ENCODE results near the gene FAM120A.

FAM120A gene

DNA sequence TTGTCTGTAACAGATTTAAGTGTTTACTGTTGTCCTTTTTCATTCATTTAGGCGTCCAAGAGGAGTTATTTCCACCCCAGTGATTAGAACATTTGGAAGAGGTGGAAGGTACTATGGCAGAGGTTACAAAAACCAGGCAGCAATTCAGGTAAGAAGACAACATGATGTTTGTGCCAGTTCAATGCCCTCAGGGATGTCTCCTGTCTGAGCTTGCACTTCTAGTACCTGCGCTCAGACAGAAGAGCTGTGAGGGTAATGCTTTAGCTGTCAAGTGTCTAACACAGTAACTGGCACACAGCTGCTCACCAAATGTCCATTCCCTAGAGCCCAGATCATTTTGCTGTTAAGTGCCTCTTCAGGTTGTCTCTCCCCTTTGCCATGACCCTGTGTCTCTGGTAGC is 110.7 kb downstream of the FAM120A start:
- no peak for DNase-seq

GRCh38 chr9:93565089-93565488 is 113.6 kb downstream of the FAM120A start:
- no peak for DNase-seq

DNA sequence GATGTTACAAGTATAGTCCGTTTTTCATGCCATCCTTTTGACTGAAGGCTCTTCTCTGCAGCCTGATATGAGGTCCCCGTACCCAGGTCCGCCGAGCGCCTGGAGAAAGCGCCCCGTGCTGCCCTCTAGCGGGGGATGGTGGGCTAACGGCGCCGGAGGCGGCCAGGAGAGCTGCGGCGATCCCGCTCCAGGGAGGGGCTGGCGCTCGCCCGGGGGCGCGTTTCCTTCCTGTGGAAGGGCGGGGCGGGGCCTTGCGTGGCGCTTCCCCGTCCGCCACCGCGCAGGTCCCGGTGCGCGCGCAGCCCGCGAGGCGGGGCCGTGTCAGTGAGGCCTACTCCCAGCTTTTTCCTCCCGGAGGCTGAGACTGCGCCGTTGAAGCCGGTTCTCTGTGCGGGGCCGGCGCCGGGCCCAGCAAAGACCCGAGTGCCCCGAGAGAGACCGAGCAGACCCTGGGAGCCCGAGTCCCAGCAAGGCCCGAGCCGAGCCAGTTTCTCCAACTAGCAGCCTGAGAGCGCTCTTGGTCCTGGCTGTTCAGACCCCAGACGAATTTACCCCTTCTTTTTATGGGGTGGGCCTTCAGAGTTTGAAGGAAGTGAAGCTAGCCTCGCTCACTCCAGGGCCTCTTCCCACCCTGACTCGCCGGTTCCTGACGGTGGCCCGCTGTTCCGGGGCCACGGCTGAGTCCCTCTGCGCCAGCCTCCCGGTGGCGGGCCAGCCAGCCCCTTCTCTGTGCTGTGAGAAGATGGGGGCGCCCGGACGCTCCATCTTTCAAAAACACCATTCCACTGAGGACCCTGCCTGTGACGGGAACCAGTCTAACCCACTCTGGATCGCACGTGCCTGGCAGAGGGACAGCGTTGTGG is 115.2 kb downstream of the FAM120A start:
- DNase-seq: peak; percentile 99

- DNase-seq: no peak
Measured at GRCh38 chr9:93567271-93567959, 115.9 kb downstream of the FAM120A start.

DNA sequence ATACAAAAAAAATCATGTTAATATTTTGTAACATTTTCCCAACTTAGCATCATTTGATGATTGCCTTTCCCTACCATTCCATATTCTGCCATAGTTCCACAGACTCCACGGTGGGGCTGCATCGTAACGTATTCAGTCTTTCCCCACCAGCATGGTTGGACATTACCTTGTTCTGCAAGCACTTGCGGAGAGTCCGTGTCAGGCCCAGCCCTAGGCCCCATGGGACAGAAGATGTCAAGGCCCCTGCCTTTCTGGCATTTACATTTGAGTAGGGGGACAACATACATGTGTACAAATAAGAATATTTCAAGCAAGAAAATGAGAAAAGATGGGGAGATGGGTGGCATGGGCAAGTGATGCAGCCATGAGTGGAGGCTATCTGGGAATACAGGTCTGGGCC is 116.7 kb downstream of the FAM120A start:
- DNase-seq: no peak

- no peak for DNase-seq
Measured at GRCh38 chr9:93569621-93570174, 118.2 kb downstream of the FAM120A start.

DNA sequence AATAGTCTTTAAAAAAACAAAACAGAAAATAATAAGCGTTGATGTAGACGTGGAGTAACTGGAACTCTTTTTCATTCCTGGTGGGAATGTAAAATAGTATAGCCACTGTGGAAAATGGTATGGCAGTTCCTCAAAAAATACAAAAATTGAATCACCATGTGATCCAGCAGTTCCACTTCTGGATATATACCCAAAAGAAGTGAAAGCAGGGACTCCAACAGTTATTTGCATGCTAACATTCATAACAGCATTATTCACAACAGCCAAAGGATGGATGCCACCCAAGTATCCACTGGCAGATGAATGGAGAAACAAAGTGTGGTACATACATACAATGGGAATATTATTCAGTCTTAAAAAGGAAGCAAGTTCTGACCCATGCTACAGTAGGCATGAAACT is 120.7 kb downstream of the FAM120A start:
- DNase-seq: no peak

DNA sequence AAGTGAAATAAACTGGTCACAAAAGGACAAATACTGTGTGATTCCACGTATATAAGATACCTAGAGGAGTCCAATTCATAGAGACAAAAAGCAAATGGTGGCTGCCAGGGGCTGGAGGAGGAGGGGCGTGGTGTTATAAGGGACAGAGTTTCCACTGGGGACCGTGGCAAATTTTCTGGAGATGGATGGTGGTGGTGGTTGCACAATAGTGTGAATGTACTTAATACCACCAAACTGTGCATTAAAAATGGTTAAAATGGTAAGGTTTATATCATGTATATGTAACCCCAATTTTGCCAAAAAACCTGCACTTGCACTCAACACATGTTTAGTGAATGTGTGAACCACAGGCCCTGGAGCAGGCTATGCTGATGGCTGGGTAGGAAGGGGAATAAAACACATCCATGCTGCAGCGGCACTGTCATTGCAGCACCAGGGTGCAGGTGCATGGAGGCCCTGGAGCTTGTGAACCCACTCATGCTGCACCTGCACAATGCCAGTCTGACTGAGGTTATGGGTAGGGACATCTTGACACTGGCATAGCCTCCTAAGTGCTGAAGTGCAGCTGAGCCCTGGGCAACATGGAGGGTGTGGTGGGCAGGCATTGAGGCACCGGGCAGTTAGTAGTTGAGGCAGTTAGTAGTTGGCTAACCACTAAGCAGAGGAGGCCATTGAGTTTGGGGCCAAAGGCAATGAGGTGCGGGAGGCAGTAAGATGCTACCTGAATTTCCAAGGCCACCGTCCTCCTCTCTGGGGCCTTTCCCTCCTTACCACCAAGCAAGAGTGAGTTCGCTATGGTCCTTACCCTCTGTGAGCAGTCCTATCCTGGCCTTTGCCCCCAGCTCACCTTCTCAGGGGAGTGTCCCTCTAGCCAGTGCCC is 121.4 kb downstream of the FAM120A start:
- no peak for DNase-seq

- no peak for DNase-seq
Measured at GRCh38 chr9:93573516-93573828, 122.0 kb downstream of the FAM120A start.

DNA sequence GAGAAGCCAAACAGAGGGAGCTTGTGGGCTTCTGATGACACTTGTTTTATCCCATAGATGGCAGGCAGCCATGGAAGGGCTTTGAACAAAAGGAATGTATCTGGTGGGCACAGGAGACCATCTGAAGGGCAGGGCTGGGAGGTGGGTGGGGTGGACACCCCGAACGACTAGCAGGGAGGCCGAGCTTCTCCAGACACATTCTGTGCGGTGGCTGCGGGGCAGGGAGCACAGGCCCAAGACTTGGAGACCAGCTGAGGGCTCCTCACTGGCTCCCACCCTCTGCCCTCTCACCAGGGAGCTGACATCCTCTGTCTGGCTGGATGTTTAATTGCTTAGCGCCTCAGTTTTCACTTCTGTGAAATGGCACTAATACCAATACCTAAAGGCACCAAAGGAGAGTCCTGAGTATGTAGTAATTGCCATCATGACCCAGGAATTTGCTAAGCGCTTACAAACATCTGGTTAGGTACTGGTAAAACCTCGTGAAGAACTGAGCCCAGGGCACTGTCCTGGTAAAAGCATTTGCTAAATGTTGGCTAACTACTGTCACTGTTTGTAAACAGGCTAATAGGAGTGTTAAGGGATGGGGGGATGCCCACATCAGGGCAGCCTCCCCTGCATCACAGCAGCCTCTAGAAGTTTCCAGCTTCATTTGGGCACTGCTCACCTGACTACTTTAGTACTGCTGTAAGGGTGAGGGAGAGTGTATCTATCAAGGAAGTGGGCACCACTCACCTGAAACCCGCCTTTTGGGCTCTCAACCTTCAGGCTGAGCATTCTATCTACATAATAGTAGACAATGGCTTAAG is 122.8 kb downstream of the FAM120A start:
- no peak for DNase-seq

DNA sequence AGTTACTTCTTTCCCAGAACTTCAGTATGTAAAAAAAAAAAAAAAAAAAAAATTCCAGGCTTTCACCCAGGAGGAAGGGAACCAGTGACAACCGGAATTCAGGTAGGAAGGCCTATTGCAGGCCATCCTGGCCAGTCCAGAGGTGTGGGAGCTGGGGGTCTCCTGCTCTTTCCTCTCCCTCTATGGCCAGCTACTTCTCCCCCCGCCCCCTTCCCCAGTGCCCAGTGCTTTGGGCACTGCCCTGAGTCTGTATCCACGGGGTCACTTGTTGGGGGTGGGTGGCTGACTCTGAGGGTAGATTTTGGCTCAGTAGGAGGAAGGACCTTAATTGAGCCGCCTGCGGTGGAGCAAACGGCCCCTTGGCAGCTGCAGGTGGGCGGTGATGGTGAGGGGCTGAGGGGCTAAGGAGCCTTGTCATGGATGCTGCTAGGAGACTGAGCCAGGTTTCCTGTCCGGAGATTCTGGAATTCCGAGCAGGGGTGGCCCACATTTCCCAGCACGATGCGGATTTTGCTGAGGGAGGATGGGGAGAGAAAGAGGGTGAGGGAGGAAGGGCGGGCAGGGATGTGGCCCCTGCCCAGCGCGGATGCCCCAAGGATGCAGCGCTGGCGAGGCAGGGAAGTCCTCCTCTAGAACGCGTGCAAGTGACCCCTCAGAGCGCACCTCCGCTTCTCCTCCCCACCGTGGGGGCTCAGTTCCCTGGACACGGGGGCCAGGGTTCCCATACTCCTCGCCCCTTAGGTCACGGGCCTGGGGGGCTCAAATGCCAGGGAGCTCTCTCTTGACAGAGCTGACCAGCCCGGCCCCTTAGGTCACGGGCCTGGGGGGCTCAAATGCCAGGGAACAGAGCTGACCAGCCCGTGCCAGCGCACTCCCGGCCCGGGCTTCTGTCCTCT is 123.7 kb downstream of the FAM120A start:
- no peak for DNase-seq

DNA sequence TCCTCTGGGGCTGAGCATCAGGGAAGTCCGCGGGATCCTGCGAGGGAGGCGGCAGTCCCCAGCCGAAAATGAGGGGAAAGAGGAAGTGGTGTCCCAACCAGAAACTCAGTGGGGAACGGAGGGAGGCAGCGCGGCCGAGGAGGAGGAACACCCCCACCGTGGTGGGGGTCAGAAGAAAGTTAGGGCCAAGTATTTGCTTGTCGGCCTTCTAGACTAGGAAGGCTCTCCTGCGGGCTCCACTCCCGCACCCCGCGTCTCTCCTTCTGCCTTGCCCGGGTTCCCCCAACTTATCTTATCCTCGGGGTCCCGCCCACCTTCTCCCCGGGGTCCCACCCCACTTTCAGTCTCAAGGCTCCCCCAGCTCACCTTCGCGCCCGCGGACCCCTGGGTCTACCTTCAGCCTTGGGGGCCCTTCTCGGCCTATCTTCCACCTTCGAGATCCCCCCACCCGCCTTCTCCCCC is 124.3 kb downstream of the FAM120A start:
- DNase-seq: peak; percentile 40

GRCh38 chr9:93576258-93577077 is 125.0 kb downstream of the FAM120A start, which contains the start of gene PHF2:
Gene PHF2 (plus strand): TSS chr9:93576584. CDS start chr9:93576774, 190 bp downstream.
- DNase-seq: no peak

DNA sequence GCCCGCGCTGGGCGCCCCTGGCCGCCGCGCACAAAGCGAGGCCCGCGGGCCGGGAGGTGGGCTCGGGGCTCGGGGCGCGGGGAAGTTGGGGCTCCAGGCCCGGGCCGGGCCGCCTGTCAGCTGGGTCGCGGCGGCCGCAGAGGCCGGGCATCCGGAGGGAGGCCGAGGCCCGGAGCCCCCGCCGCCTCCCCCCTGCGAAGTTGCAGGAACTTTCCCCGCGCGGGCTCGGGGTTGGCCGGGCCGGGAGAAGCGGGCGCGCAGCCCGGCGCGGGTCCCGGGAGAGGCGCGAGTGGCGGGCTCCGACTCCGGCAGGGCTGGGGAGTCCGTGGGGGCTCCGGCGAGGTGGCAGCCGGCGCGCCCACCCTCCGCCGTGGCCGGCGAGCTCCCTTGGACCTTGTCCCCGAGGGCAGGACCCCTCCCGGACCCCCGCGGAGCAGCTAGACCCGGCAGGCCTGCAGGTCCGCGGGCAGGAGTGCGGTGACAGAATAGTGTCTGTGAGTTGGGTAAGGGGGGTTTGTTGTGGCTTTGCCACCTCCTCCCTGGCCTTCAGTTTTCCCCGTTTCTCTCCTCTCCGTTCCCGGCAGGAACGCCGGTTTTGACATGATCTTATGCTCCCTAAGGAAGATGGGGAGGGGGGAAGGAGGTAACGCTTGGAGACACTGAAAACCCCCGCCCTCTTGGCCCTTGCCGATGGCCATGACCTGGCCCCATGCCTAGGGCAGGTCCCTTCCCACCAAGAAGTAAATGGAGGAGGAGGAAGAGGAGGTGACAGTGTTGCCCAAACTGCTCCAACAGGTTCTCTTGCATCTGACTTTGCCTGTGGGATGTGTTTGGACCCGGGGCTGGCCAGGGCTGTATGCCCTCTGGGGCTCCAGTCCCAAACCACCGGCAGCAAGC is 125.8 kb downstream of the FAM120A start:
- peak; percentile 13 for DNase-seq

DNA sequence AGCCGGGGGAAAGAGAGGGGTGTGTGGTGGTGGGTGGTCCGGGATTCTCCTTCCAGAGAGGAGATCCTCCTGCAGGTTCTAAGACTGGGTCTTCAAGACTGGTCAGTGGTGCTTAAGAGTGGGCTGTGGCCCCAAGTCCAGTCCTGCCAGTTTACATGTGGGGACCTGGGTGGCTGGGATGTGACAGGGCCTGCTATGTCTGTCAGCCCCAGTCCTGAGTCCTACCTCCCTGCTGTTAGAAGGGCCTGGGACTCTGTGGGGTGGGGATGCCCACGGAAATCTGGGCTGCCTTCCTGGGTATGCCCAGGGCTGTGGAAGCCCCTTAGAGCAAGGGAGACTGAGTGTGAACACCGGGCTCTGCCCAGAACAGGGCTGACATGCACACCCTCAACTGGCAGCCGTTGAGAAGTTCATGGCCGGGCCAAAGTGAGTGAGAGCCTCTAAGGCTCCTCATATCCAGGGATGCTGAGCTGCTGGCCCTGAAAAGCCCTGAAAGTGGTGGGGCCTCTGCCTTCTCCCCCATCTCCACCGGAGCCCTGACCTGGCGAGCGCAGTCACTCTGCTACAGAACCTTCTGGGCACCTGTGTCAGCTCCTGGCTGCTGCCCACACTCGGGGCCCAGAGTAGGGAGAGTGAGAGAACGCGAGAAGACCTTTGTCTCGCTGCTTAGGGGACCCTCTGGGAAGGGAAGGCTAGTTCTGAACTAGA is 126.6 kb downstream of the FAM120A start:
- DNase-seq: no peak

GRCh38 chr9:93578844-93579243 is 127.4 kb downstream of the FAM120A start:
- no peak for DNase-seq

DNA sequence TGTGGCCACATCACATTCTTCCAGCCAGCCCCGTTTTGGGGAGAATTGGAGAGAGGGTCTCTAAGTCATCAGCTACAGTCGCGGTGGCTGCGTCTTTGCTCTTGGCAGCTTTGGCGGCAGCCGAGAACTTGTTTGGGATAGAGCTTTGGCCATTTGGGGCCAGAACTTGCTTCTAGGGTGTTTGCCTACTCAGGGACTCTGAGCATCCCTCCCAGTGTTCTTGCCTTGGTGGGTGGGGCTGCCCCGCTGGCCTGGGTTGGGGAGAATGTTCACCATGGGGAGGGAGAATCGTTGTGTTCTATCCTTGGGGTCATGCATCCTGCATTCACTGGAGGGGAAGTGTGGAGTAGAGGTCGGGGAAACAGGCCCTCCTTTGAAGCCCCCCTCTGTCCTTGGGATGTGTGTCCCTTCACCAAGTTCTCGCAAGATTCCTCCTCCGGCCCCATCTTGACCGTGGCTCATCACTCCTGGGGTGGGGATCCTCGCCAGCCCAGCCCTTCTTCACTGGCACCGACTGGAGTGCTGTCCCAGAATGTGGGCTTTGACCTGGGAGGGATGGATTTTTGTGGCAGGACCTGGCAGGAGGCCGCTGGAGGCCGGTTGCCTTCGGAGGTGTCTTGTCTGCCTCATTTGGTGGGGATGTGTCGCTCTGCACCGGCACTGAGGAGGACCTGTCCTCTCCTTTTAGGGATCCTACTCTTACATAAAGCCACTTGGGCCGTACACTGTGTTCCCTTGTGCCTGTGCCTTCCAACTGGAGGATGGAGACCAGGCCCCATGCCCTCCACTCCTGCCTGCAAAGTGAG is 128.4 kb downstream of the FAM120A start:
- no peak for DNase-seq
